Erythroblast (primary cell): ENCODE data around the gene DOK7.
A peak's percentile ranks its signal among the peaks of the same experiment; 100 is the strongest.

Experiments
- DNase-seq, 2 experiments: peaks; one replicate each; lab custom pipeline; 2025; lab: John Stamatoyannopoulos, UW
- GATA1 ChIP-seq: IDR thresholded peaks from 2 replicates; pipeline ENCODE4 v1.6.1; 2011; ENCODE audit warnings: low read depth, mild to moderate bottlenecking, control low read depth, low read length, moderate library complexity
- POLR2A ChIP-seq: IDR thresholded peaks from 2 replicates; pipeline ENCODE4 v1.6.1; 2011; ENCODE audit warnings: mild to moderate bottlenecking, low read length

The DOK7 gene, protein sequence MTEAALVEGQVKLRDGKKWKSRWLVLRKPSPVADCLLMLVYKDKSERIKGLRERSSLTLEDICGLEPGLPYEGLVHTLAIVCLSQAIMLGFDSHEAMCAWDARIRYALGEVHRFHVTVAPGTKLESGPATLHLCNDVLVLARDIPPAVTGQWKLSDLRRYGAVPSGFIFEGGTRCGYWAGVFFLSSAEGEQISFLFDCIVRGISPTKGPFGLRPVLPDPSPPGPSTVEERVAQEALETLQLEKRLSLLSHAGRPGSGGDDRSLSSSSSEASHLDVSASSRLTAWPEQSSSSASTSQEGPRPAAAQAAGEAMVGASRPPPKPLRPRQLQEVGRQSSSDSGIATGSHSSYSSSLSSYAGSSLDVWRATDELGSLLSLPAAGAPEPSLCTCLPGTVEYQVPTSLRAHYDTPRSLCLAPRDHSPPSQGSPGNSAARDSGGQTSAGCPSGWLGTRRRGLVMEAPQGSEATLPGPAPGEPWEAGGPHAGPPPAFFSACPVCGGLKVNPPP

DNA sequence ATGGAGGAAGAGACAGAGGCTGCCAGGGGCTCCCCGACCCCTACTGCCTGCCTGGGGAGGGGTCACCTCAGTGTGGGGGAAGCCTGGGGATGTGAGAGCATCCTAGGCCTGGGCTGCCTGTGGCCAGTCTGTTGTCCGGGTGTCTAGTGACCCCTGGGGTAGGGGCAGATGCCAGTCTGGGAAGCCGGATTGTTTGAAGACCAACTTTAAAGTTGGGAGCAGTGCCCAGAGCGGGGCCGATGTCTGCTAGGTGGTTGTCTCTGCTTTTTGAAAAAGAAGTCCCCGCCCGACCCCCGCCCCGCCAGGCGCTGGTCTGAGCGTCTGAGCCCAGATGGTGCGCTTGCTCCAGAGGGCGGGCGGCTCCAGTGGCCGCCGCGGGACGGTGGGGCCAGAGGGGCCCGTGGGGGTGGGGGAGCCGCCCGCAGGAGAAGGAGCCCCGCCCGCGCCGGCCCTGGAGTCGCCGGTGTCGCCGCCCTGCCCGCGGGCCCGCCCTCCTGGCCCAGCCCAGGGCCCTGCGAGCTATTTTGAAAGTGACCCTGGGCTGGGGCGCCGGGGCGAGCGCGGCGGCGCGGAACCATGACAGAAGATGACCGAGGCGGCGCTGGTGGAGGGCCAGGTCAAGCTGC, at the start of gene DOK7:
TSS of gene DOK7 (plus strand) at position 517 of the 626 bp plus-strand sequence. CDS start at position 587, 70 bp downstream.
- TF ChIP-seq POLR2A, result no peak
- no peak for TF ChIP-seq GATA1
- peak in 1 of 2 experiments; percentile 23 for DNase-seq

DNA sequence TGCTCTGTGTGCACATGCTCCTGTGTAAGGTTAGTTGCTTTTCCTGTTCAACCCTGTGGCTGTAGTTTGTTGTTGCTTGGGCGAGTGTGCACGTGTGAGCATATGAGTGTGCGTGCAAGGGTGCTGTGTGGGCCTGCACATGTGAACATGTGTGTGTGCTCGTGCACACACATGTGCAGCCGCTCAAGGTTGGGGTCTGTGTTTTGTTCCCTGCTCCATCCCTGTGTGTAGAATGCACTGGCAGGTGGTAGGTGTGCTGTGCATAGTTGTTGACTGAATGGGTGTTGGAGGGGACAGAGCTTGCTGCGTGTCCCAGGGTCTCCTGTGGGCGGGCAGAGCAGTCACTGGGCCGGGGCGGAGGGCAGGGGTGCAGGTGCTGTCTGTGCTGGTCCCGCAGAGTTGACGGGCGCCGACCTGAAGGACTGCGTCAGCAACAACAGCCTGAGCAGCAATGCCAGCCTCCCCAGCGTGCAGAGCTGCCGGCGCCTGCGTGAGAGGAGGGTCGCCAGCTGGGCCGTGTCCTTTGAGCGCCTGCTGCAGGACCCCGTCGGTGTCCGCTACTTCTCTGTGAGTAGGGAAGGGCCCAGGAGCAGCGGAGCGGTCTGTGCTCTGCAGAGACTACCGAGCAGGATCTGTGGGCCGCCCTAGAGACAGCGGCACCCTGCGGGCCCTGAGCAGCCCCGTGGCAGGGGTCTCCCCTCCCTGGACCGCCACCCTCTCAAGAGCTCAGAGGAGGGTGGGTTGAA, 49.3 kb upstream of the DOK7 start:
- DNase-seq, result no peak
- no peak for TF ChIP-seq GATA1
- TF ChIP-seq POLR2A, result no peak

DNA sequence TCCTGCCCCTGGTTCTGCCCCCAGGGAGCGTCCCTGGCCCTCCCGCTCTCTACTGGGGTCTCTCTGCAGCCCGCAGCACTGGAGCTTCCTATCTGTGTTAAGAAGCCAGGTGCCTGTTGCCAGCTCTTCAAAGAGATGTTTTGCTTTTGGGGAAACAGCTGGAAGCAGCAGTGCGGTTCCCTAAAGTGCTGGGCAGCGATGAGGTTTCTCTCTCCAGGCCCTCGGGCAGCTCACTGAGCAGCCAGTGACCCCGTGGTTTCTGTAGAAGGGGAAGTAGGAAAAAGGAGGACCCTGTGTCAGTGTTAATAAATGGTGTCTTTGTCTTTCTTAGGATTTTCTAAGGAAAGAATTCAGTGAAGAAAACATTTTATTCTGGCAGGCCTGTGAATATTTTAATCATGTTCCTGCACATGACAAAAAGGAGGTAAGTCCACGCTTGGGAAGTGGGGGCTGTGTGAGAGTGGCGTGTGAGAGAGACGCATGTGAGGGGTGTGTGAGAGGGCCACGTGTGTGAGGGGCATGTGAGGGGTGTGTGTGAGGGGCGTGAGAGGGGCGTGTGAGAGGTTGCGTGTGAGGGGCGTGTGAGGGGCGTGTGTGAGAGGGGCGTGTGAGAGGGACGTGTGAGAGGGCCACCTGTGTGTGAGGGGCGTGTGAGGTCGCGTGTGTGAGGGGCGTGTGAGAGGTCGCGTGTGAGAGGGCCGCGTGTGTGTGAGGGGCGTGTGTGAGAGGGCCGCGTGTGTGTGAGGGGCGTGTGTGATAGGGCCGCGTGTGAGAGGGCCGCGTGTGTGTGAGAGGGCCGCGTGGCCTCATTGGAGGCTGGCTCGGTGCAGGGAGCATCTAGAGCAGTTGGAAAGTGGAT, 48.5 kb upstream of the DOK7 start:
- no peak for TF ChIP-seq GATA1
- no peak for TF ChIP-seq POLR2A
- DNase-seq, result no peak

DNA sequence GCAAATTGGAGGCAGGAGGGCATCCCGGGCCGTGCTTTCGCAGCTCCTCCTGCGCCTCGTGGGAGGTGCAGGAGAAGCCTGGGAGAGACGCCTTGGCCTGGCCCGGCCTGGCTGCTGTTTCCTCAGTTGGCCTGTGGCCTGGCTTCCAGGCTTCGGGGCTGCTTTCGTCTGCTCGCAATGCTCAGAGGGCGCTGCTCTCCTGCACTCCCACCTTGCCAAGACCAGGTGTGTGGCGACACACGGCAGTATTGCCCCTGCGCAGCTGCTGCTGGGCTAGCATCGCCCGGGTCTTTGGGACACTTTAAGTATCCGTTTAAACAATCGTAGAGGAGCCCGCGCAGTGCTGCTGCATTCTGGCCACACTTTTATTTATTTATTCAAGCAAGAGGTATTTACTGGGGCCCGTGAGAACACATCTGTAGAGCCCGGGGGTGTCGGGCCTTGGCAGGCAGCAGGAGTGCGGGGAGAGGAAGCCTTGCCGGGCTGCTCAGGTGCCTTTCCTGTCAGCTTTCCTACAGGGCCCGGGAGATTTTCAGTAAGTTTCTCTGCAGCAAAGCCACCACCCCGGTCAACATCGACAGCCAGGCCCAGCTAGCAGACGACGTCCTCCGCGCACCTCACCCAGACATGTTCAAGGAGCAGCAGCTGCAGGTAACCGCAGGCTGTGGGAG, 47.5 kb upstream of the DOK7 start:
- no peak for DNase-seq
- TF ChIP-seq POLR2A (no peak), GATA1 (no peak)

DNA sequence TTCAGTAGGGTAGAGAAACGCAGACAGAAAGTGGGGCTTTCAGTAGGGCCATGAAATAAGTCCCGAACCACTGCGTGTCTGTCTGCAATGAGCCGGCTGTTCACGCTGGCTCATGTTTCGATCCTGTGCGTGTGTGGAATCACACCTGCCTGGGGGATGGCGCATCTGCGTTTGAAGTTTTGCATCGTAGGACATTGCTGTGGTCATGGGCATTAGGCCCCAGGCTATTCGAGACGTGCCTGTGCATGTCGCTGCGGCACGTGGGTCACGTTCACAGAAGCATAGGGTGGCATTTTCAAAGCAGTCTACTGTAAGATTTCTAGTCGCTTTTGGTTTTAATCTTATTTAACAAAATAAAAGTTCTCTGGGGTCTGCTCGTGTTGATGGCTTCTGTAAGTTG, 46.8 kb upstream of the DOK7 start:
- TF ChIP-seq GATA1, result no peak
- no peak for TF ChIP-seq POLR2A
- no peak for DNase-seq

DNA sequence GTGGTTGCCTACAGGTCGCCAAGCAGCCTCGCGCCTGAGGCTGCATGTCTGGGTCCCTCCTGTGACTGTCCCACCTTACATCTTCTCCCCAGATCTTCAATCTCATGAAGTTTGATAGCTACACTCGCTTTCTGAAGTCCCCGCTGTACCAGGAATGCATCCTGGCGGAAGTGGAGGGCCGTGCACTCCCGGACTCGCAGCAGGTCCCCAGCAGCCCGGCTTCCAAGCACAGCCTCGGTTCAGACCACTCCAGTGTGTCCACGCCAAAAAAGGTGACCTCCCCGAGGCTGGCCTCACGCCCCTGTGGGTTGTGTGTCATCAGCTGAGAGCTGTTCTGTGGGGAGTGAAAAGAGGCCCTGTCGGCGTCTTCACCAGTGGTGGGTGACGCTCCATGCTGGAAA, 46.3 kb upstream of the DOK7 start:
- DNase-seq, result no peak
- TF ChIP-seq POLR2A, result no peak
- no peak for TF ChIP-seq GATA1

DNA sequence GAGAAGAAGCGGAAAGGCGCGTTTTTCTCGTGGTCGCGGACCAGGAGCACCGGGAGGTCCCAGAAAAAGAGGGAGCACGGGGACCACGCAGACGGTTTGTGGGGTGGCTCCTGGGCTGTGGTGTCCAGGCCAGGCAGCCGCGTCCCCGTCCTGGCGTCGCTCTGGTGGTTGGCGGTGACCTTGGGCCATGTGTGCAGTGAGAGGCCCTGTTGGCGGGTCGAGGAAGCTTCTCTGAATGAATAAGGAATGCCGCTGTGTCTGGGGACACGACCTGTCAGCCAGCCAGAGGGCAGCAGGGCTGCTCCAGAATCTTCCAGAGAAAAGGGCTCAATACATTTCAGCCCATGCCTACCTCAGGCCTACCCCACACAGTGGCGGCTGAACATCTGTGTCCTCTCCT, 45.7 kb upstream of the DOK7 start:
- TF ChIP-seq GATA1 (no peak), POLR2A (no peak)
- DNase-seq, result no peak

DNA sequence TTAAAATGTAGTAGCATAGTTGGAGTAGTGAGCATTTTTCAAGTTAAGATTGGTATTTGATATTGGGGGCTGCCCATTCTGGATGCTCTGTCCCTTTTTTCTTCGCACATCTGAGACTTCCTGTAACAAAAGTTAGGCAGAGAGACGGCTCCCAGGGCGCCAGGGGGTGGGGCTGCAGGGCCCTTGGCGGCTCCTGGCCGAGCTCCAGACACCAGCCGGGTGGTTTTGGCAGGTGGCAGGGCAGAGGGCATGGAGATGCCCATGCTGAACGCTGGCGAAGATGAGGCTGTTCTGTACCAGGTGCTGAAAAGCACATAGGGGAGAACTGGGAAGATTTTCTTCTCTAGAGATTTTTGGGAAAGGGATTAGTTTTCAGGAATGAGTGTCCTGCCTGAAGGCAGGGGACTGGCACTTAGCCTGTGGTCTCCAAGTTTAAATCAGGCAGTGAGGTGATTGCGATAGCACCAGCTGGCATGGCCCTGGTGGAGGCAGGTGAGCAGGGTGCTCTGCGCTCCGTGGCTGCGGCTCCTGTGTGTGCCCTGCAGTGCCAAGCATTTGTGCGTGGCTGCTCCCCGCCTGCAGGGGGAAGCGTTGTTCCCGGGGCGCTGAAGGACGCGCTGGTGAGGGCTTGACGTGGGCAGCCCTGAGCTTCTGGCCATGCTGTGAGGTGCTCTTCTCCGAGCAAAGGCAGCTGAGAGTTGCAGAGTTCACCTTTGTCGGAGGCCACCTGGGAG, 44.9 kb upstream of the DOK7 start:
- TF ChIP-seq GATA1 (no peak), POLR2A (no peak)
- DNase-seq, result no peak

DNA sequence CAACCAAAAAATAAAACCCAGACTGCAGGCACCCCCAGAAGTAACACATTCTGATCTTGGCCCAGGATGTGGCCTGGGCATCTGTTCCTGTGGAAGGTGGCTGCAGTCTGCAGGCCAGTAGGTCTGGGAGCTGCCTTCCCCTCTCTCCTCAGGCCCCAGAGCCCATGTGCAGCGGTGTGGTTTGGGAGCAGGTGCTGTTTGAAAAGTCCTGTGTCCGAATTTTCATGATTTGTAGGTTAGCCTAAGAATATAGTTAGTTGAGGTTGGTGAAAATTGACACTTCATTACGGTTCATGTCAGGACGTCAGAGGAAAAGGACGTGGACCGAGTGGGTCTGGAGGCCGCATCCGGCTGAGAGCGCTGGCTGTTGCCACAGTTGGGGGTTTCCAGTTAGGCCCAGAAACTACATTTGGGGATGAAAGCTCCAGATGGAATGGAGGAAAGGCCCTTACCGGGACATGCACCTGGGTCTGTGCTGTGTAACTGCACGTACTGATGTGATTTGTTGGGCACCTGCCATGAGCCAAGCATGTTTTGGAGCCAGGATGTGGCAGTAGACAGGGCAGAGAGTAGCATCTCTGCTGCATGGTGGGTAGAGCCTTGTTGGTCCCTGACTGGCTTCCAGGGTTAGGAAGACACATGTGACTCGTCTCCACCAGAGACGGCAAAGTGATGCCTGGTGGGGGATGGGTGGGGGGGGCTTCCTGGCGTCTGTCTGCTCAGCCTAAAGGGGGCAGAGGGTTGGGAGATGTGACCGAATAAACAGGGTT, 43.1 kb upstream of the DOK7 start:
- TF ChIP-seq POLR2A, result no peak
- no peak for TF ChIP-seq GATA1
- no peak for DNase-seq

DNA sequence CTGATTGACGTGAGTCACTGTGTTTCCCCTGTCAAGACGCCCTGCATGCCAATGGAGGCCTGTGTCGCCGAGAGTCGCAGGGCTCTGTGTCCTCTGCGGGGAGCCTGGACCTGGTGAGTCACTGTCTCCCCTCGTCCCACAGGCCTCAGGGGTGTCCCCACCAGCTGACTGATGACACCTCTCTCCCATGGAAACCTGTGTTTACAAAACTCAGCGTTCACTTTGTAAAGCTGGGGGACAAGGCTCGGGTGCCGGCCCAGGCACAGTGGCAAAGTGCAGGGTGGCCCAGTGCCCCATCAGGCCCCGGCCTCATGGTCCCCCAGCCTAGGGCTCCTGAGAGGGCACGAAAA, 42.5 kb upstream of the DOK7 start:
- DNase-seq, result no peak

DNA sequence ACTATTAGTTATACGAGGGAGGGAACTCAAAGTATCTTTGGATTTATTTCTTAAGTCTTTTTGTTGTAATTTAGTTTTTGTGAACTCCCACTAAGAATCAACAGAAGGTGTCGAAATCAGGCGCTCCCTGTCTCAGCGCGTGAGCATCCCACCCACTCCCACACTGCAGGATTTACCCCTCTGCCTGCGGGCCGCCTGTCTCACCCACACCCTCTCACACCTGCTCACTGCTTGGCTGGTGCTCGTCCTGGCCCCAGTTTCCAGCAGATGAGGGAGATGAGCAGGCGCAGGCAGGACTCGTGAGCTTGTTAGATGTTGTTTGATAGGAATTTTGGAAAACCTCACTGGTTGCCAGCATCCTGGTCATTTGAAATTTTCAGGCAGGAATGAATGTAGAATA, 42.1 kb upstream of the DOK7 start:
- DNase-seq, result no peak
- TF ChIP-seq GATA1 (no peak), POLR2A (no peak)

More for the DNA sequence above, 42.5 kb upstream of the DOK7 start:
- TF ChIP-seq GATA1 (no peak), POLR2A (no peak)
